Stomach (tissue), 4 donors: Measurements from ENCODE around the gene CREG1.

Experiments used
- CTCF ChIP-seq, 7 experiments: fragments of 450-650 bp in 4 of 7; fragments of 200-600 bp in 3 of 7; sonication (generic) in 3 of 7; IDR thresholded peaks; one replicate each; pipeline ENCODE4 v1.5.1; 2016 to 2019; ENCODE audit warnings: antibody characterized with exemption in 7 of 7, control low read depth in 2 of 7, mild to moderate bottlenecking in 1 of 7
- POLR2A ChIP-seq, 4 donors: fragments of 450-650 bp; IDR thresholded peaks; one replicate each; pipeline ENCODE4 v1.6.1; 2016; ENCODE audit warnings: antibody characterized with exemption in 4 of 4, control low read depth in 2 of 4, mild to moderate bottlenecking in 1 of 4, moderate library complexity in 1 of 4
- POLR2AphosphoS5 ChIP-seq, 3 donors: sonication (generic); formaldehyde crosslinking; IDR thresholded peaks; one replicate each; pipeline ENCODE4 v1.6.1; 2016; ENCODE audit warnings: antibody characterized with exemption in 3 of 3

- TF ChIP-seq POLR2AphosphoS5 (IDR thresholded peaks at IDR 0.05) (no peak), CTCF (IDR thresholded peaks at IDR 0.05) (no peak), POLR2A (IDR thresholded peaks at IDR 0.05) (no peak)
These were observed 13.2 kb upstream of the CREG1 start for GRCh38 chr1:167566766-167567165.
